ENCODE measurements around the gene ABCA13.

ABCA13 gene

GRCh38 chr7:48438206-48438605 lies 266.9 kb downstream of the ABCA13 start:
- no peak for DNase-seq

- no peak for DNase-seq
Observed at GRCh38 chr7:48441848-48442492, 270.7 kb downstream of the ABCA13 start.

GRCh38 chr7:48443051-48443450 lies 271.8 kb downstream of the ABCA13 start:
- DNase-seq = no peak

- no peak for DNase-seq
Observed at GRCh38 chr7:48446721-48447120, 275.5 kb downstream of the ABCA13 start.

- no peak for DNase-seq
Observed at GRCh38 chr7:48452218-48452617, 281.0 kb downstream of the ABCA13 start.

- no peak for DNase-seq
Observed at GRCh38 chr7:48454750-48455192, 283.5 kb downstream of the ABCA13 start.

GRCh38 chr7:48455363-48455762 lies 284.1 kb downstream of the ABCA13 start:
- DNase-seq = no peak

- no peak for DNase-seq
Observed at GRCh38 chr7:48458701-48459524, 287.7 kb downstream of the ABCA13 start.

GRCh38 chr7:48466713-48467112 lies 295.5 kb downstream of the ABCA13 start:
- DNase-seq = no peak

GRCh38 chr7:48471196-48471595 lies 299.9 kb downstream of the ABCA13 start:
- no peak for DNase-seq

GRCh38 chr7:48472640-48473039 lies 301.4 kb downstream of the ABCA13 start:
- DNase-seq = no peak

GRCh38 chr7:48473205-48473865 lies 302.1 kb downstream of the ABCA13 start:
- DNase-seq = no peak

GRCh38 chr7:48481235-48481634 lies 310.0 kb downstream of the ABCA13 start:
- DNase-seq = no peak

GRCh38 chr7:48497521-48497920 lies 326.3 kb downstream of the ABCA13 start:
- DNase-seq = no peak

GRCh38 chr7:48502021-48502420 lies 330.8 kb downstream of the ABCA13 start:
- DNase-seq = no peak

- DNase-seq = no peak
Observed at GRCh38 chr7:48505051-48505450, 333.8 kb downstream of the ABCA13 start.

GRCh38 chr7:48505466-48505865 lies 334.2 kb downstream of the ABCA13 start:
- no peak for DNase-seq

GRCh38 chr7:48506569-48506968 lies 335.3 kb downstream of the ABCA13 start:
- DNase-seq = no peak

GRCh38 chr7:48511080-48511479 lies 339.8 kb downstream of the ABCA13 start:
- no peak for DNase-seq

- no peak for DNase-seq
Observed at GRCh38 chr7:48512892-48513291, 341.6 kb downstream of the ABCA13 start.

- DNase-seq = no peak
Observed at GRCh38 chr7:48515171-48515570, 343.9 kb downstream of the ABCA13 start.

GRCh38 chr7:48518092-48518491 lies 346.8 kb downstream of the ABCA13 start:
- DNase-seq = no peak

GRCh38 chr7:48522692-48523091 lies 351.4 kb downstream of the ABCA13 start:
- no peak for DNase-seq
